Prostate gland (tissue), 2 donors: ENCODE results near the gene RBFOX2. TPM values are rescaled to one million over a fixed set of nuclear protein-coding genes. Genes with fewer than 3 reads are reported as not detected.

Experiments
- DNase-seq: peaks from one replicate; pipeline ENCODE4 v3.0.0-alpha.2; 2019; ENCODE audit warnings: low spot score
- H3K27ac ChIP-seq, 2 donors: fragments of 200-600 bp; sonication (generic); 2 replicates each; pipeline ENCODE4 v1.5.1; 2017 to 2019
- H3K27me3 ChIP-seq: fragments of 200-600 bp; sonication (generic); replicated peaks from 2 replicates; pipeline ENCODE4 v1.5.1; 2019; ENCODE audit not compliant: insufficient read depth
- H3K36me3 ChIP-seq, 2 donors: fragments of 200-600 bp; sonication (generic); 1 replicate in 1 of 2; 2 replicates in 1 of 2; pipeline versions ENCODE4 v1.5.1 to v1.8.1; 2017 to 2019
- H3K4me1 ChIP-seq: fragments of 200-600 bp; sonication (generic); replicated peaks from 2 replicates; pipeline ENCODE4 v1.5.1; 2019
- H3K4me3 ChIP-seq, 2 donors: fragments of 200-600 bp; sonication (generic); 2 replicates each; pipeline ENCODE4 v1.5.1; 2017 to 2019
- H3K9me3 ChIP-seq: fragments of 200-600 bp; sonication (generic); 2 replicates; pipeline ENCODE4 v1.5.1; 2017
- CTCF ChIP-seq, 4 experiments: fragments of 200-600 bp in 2 of 4; fragments of 450-650 bp in 2 of 4; sonication (generic) in 2 of 4; IDR thresholded peaks; 1 replicate in 3 of 4; 2 replicates in 1 of 4; pipeline ENCODE4 v1.5.1; 2016 to 2019; ENCODE audit warnings: antibody characterized with exemption in 4 of 4, mild to moderate bottlenecking in 2 of 4, moderate library complexity in 2 of 4
- POLR2A ChIP-seq: fragments of 450-650 bp; IDR thresholded peaks from one replicate; pipeline ENCODE4 v1.6.1; 2016; ENCODE audit warnings: antibody characterized with exemption, mild to moderate bottlenecking
- POLR2AphosphoS5 ChIP-seq: sonication (generic); formaldehyde crosslinking; IDR thresholded peaks from one replicate; pipeline ENCODE4 v1.6.1; 2017; ENCODE audit warnings: antibody characterized with exemption
- WGBS: methylation state at CpG from one replicate; pipeline ENCODE4 v1.1.5; 2018; 5-methylcytosine and 5-hydroxymethylcytosine counted together
- intact Hi-C: fragments of 100-400 bp; cut with DNase I; formaldehyde crosslinking; loops from one replicate; pipeline ENCODE4 v1.14.2; 2022
- total RNA-seq, 2 donors: library from RNA; depleted of rRNA; stranded (reverse); fragments of >200 nt; gene quantifications; one replicate each; pipeline ENCODE4 v1.1.0, GENCODE V29; 2016

The RBFOX2 gene
- total RNA-seq, 2 donors from 2014 or later: 59.8 to 79.4 TPM

- no peak for DNase-seq
- no peak overlapping the region for H3K27ac ChIP-seq
- TF ChIP-seq POLR2A (no peak), CTCF (IDR thresholded peaks at IDR 0.05) (no peak), POLR2AphosphoS5 (no peak)
- 50% methylated on average over 1 of the region's 1 CpG for WGBS
- no peaks in the 10 kb centered on the region for H3K36me3 ChIP-seq
- no peaks in the 10 kb centered on the region for H3K4me1 ChIP-seq
- intact Hi-C loops: no loop called here
- no peak overlapping the region for H3K4me3 ChIP-seq
- no peaks in the 10 kb centered on the region for H3K9me3 ChIP-seq
- no peaks in the 10 kb centered on the region for H3K27me3 ChIP-seq
Measured at GRCh38 chr22:35821654-35822053, 207.0 kb downstream of the RBFOX2 start.

DNA sequence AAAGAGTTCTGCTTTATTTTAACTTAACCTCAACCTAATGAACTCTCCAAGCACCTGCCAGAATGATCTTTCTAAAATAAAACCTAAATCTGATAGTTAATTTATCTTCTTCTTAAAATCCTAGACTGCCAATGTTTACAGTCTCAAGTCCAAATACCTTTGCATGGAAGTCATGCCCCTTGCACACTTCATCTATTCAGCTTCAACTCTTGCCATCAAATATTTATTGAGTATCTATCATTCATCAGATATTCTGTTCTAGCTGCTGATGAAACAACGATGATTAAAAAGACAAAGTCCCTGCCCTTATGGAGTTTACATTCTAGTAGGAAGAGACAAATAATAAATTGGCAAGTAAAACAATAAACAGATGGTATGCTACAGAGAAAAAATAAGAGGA, 209.2 kb downstream of the RBFOX2 start:
- no peak overlapping the region for H3K27ac ChIP-seq
- H3K4me1 ChIP-seq: no peaks in the 10 kb centered on the region
- H3K4me3 ChIP-seq: no peak overlapping the region
- WGBS: 78% methylated on average over 1 of the region's 1 CpG
- H3K36me3 ChIP-seq: no peaks in the 10 kb centered on the region
- H3K9me3 ChIP-seq: no peaks in the 10 kb centered on the region
- H3K27me3 ChIP-seq: no peaks in the 10 kb centered on the region
- intact Hi-C loops: no loop called here
- DNase-seq: no peak
- TF ChIP-seq POLR2AphosphoS5 (no peak), POLR2A (no peak), CTCF (IDR thresholded peaks at IDR 0.05) (no peak)

DNA sequence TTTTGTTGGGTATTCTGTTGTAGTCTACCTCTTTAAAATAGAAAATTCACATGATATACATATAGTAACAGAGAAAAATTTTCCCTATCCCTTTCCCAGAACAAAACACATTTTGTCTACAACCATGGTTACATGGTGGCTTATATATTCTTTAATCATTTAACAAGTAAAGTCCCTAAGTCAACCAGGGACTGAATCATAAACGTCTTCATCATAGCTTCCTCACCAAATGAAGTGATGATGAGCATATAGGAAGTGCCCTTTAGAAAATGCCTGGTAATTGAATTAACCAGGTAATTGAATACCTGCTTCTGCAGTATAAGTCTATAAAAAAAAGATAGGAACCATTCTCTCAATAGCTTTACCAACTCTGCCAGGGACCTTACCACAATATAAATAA, 209.7 kb downstream of the RBFOX2 start:
- Histone ChIP-seq H3K36me3 (no peaks in the 10 kb centered on the region), H3K27ac (no peak overlapping the region), H3K4me3 (no peak overlapping the region), H3K27me3 (no peaks in the 10 kb centered on the region), H3K9me3 (no peaks in the 10 kb centered on the region), H3K4me1 (no peaks in the 10 kb centered on the region)
- WGBS: 51% methylated on average over 1 of the region's 1 CpG
- no peak for DNase-seq
- intact Hi-C loops: no loop called here
- TF ChIP-seq POLR2AphosphoS5 (no peak), CTCF (IDR thresholded peaks at IDR 0.05) (no peak), POLR2A (no peak)

GRCh38 chr22:35812600-35812999, 216.0 kb downstream of the RBFOX2 start:
- Histone ChIP-seq H3K4me1 (no peaks in the 10 kb centered on the region), H3K9me3 (no peaks in the 10 kb centered on the region), H3K27ac (no peak overlapping the region), H3K36me3 (no peaks in the 10 kb centered on the region), H3K4me3 (no peak overlapping the region), H3K27me3 (no peaks in the 10 kb centered on the region)
- intact Hi-C loops: no loop called here
- no peak for DNase-seq
- TF ChIP-seq CTCF (IDR thresholded peaks at IDR 0.05): no peak
- 60% methylated on average over 4 of the region's 4 CpGs for WGBS

- H3K4me1 ChIP-seq: no peaks in the 10 kb centered on the region
- intact Hi-C loops: no loop called here
- H3K4me3 ChIP-seq: no peak overlapping the region
- 89% methylated on average over 3 of the region's 3 CpGs for WGBS
- H3K27ac ChIP-seq: no peak overlapping the region
- TF ChIP-seq POLR2A: no peak
- TF ChIP-seq CTCF (IDR thresholded peaks at IDR 0.05): no peak
- TF ChIP-seq POLR2AphosphoS5: no peak
- DNase-seq: no peak
- H3K36me3 ChIP-seq: no peaks in the 10 kb centered on the region
- H3K27me3 ChIP-seq: no peaks in the 10 kb centered on the region
- H3K9me3 ChIP-seq: no peaks in the 10 kb centered on the region
Measured at GRCh38 chr22:35811670-35812069, 217.0 kb downstream of the RBFOX2 start.
